ENCODE data around the gene DROSHA. TPM values are rescaled to one million over a fixed set of nuclear protein-coding genes. Genes with fewer than 3 reads are reported as not detected.

DROSHA gene
- total and polyA plus RNA-seq, 2 of the 8 experiments (the other 6 are each of a cell fraction or from before 2014, with no cell fraction given), result 65.9 to 122 TPM

- Histone ChIP-seq H4K5ac (ENCODE audit: insufficient read length, low read depth, low read length) (no peak overlapping the region), H3K56ac (replicated peaks; ENCODE audit: insufficient read length, low read depth, low read length) (no peak overlapping the region), H3K23me2 (ENCODE audit: low read depth, low read length) (no peaks in the 10 kb centered on the region; the same call in 1 of the 2 replicates), H2BK5ac (ENCODE audit: low read depth, low read length) (no peak overlapping the region), H3K79me2 (ENCODE audit: control insufficient read depth in 1 of 2, insufficient read depth in 2 of 2, low read length in 2 of 2) (no peaks in the 10 kb centered on the region; a peak in 1 of 4 replicates), H2BK15ac (ENCODE audit: low read length) (no peak overlapping the region), H4K8ac (ENCODE audit: extremely low read depth, insufficient read depth, low read length) (no peak overlapping the region), H3K4me3 (ENCODE audit: extremely low read depth in 1 of 4, insufficient read depth in 2 of 4, low read depth in 3 of 4, low read length in 4 of 4) (no peak overlapping the region), H3K4me2 (ENCODE audit: insufficient read depth in 1 of 2, low read depth in 2 of 2, low read length in 2 of 2) (no peak overlapping the region), H2BK120ac (replicated peaks; ENCODE audit: low read depth, low read length) (no peak overlapping the region), H3K4me1 (replicated peaks in 1 of 4; ENCODE audit: control insufficient read depth in 3 of 4, insufficient read depth in 4 of 4, low read length in 3 of 4) (no peaks in the 10 kb centered on the region), H3K14ac (ENCODE audit: insufficient read length) (no peak overlapping the region), H2AFZ (ENCODE audit: low read length) (no peak overlapping the region), H2AK5ac (ENCODE audit: low read depth, low read length) (no peak overlapping the region), H3K79me1 (ENCODE audit: low read depth, low read length) (no peaks in the 10 kb centered on the region), H3K9ac (replicated peaks in 1 of 4; ENCODE audit: extremely low read depth in 1 of 4, low read depth in 3 of 4, low read length in 3 of 4) (no peak overlapping the region), H4K91ac (replicated peaks; ENCODE audit: insufficient read length, low read length) (no peak overlapping the region), H3K23ac (ENCODE audit: insufficient read length) (no peak overlapping the region), H4K20me1 (replicated peaks in 1 of 2; ENCODE audit: control insufficient read depth in 1 of 2, insufficient read depth in 2 of 2, low read length in 2 of 2) (no peaks in the 10 kb centered on the region), H3K4ac (replicated peaks; ENCODE audit: insufficient read length, low read depth, low read length) (no peak overlapping the region), H3K27me3 (replicated peaks in 1 of 4; ENCODE audit: control insufficient read depth in 3 of 4, extremely low read depth in 1 of 4, insufficient read depth in 3 of 4, low read length in 3 of 4) (no peaks in the 10 kb centered on the region), H3K18ac (ENCODE audit: extremely low read depth, low read length) (no peak overlapping the region), H3K36me3 (ENCODE audit: control insufficient read depth in 2 of 4, insufficient read depth in 4 of 4, low read length in 3 of 4) (peaks cover 3 to 20% (median 9%) of the 10 kb centered on the region in 4 experiments; a peak in 7 of 8 replicates), H3K27ac (ENCODE audit: low read depth, low read length) (no peak overlapping the region), H2BK20ac (ENCODE audit: low read length) (no peak overlapping the region), H2BK12ac (ENCODE audit: low read depth, low read length) (no peak overlapping the region), H3K9me3 (ENCODE audit: insufficient read depth in 2 of 2, low read depth in 1 of 2, low read length in 1 of 2) (no peaks in the 10 kb centered on the region)
- TF ChIP-seq SIRT6 (IDR thresholded peaks at IDR 0.05; ENCODE audit: low read length) (no peak), TCF12 (IDR thresholded peaks at IDR 0.05; ENCODE audit: low read depth, low read length) (no peak), TBP (IDR thresholded peaks at IDR 0.05; ENCODE audit: low read depth, low read length) (no peak), PHF8 (conservative IDR thresholded peaks at IDR 0.05; ENCODE audit: low read depth, low read length) (no peak), CTCF (IDR thresholded peaks at IDR 0.05; ENCODE audit: control extremely low read depth in 1 of 3, insufficient read depth in 1 of 3, low read depth in 1 of 3, low read length in 3 of 3) (no peak), MAX (IDR thresholded peaks at IDR 0.05) (no peak)
- CTCF ChIA-PET (ENCODE audit: partially characterized antibody), result interaction anchor here (0.6 to 0.7 kb wide), 2 partner anchors 665 to 1286 kb away, joined by 3 to 4 read pairs; no protein-coding TSS in a partner anchor
- FAIRE-seq (no peak), DNase-seq (ENCODE audit: low read depth in 1 of 2, low spot score in 2 of 2) (no peak)
- 92% methylated on average over 1 of the region's 1 CpG; no CpG with 5 or more reads in 1 of the 2 experiments for WGBS, 2 experiments (ENCODE audit: extremely low coverage in 1 of 2, insufficient coverage in 1 of 2, insufficient read length in 1 of 2, insufficient replicate concordance in 2 of 2, low coverage in 1 of 2, low lambda C conversion rate in 2 of 2, missing lambda C conversion rate in 1 of 2)
- POLR2A ChIA-PET (ENCODE audit: partially characterized antibody), result no interaction called here
These were observed 95.0 kb downstream of the DROSHA start for GRCh38 chr5:31436851-31437250.

All from H1 (cell line).